Measurements from ENCODE around the gene USP32. TPM values are rescaled to one million over a fixed set of nuclear protein-coding genes. Genes with fewer than 3 reads are reported as not detected.
"Not testable (repeated sequence)": the region's sequence is repeated elsewhere in the genome, so short reads cannot be mapped to it uniquely, and the experiment has no call there.

Gene USP32
- 48.3 and 57.9 TPM in 2 replicates for total RNA-seq
- 29.9 TPM for polyA plus RNA-seq (2012)

- peak; percentile 99 for DNase-seq (ENCODE audit: low read depth)
Measured at GRCh38 chr17:60392042-60392844, at the start of gene USP32. Gene USP32 (minus strand): TSS chr17:60392133. CDS start chr17:60391939, 194 bp downstream.

GRCh38 chr17:60439501-60439900 lies 47.6 kb upstream of the USP32 start:
- no peak for DNase-seq (ENCODE audit: low read depth)

DNA sequence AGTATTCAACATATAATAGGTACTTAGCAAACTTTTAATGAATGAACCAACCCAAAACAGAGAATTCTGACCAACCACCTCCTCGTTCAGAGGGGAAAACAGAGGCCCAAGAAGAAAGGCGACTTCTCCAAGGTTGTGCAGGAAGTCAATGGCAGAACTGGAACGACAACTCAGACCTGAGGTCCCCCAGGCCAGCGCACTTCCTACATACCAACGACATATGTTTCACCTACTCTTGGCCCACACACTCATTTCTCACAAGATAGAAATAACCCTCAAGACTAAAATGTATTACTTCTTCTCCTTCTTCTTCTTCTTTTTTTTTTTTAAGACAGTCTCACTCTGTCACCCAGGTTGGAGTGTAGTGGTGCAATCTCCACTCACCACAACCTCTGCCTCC lies 44.7 kb upstream of the USP32 start:
- DNase-seq (ENCODE audit: low read depth) = no peak

DNA sequence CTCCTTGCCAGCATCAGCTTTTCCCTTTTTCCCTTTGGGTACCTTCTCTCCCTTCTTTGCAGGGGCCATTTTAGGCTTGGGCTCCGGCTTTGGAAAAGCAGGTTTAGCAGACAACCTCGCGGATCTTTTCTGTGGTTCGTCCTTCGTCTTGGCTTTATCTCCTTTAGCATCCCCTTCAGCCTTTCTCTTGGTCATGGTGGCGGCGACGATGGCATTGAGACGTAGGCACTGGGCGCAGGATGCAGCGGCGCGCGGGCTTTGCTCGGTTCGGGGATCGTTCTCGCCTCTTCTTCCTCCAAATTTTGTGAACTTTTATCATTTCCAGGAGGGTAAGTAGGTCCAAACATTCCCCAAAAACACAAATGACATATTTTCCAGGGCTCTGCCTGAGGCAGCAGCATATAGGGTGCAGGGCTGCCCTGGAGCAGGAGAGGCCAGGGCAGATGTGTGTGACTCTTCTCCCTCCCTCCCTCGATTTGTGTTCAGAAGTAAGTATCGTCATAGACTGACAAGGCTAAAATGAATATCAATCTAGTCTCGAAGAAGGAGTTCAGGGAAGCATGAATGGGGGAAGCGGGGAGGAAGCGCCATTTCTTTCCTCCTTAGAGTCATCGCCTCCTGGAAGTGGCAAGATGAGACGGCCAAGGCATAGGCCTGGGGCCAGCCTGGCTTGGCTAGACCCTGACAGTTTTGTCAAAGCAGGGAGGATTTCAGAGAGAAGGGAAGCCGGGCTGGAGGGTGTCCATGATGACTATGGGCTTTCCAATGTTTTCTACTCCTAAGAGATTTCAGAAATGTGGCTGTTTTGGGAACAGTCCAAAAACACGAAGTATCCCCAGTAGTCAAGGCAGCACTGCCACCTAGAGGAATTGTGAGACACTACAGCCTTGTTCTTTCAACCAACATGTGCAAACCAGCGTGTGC lies 43.6 kb upstream of the USP32 start:
- DNase-seq (ENCODE audit: low read depth) = peak; percentile 89

- DNase-seq (ENCODE audit: low read depth) = not testable (repeated sequence)
Measured at GRCh38 chr17:60433021-60433997, 41.4 kb upstream of the USP32 start.

GRCh38 chr17:60430561-60430960 lies 38.6 kb upstream of the USP32 start:
- DNase-seq (ENCODE audit: low read depth) = not testable (repeated sequence)

GRCh38 chr17:60428491-60428890 lies 36.6 kb upstream of the USP32 start:
- not testable (repeated sequence) for DNase-seq (ENCODE audit: low read depth)

DNA sequence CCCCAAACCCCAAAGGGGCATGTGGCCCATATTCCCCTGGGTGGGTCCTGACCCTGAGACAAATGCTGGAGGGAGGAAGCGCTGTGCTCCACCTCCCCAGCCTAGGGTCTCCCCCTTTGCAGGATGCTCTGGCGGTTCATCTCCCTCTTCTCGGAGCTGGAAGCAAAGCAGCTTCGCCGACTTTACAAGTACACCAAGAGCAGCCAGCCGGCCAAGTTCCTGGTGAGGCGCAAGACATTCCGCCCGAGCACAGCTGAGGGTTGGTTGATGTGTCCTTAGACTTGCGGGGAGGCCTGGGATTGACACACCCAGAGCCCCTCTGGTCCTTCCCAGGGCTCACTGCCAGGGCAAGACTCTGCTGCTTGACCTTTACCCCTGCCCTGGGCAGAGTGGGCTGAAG lies 34.7 kb upstream of the USP32 start:
- no peak for DNase-seq (ENCODE audit: low read depth)

- no peak for DNase-seq (ENCODE audit: low read depth)
Measured at GRCh38 chr17:60425626-60426025, 33.7 kb upstream of the USP32 start.

GRCh38 chr17:60423865-60424264 lies 31.9 kb upstream of the USP32 start:
- no peak for DNase-seq (ENCODE audit: low read depth)

DNA sequence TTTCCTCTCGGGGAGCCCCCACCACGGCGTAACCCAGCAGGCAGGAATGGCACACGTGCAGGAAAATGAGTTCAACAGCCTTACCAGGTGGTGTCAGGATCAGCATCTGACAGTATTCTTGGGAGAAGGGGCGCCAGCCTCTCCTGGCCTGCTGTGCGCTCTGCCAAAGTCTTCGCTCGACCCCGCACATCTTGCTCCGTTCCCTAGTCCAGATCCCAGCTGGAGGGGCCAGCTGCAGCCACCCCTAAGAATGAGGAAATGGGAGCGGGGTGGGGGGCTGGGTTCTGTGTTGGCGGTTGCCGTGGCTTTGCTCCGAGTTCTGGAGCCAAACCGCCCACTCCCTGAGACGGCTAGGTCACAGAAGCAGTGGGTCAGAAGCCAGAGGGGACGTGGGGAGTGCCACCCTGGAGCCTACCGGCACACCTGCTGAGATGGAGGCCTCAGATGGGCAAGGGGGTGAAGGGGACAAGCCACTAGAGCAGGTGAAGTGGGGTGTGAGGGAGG lies 30.3 kb upstream of the USP32 start, which contains the start of gene CHCT1:
Gene CHCT1, plus strand, starts transcription at position 328 of the 504 bp plus-strand sequence. Its CDS starts 104 bp downstream, at position 432.
- no peak for DNase-seq (ENCODE audit: low read depth)

DNA sequence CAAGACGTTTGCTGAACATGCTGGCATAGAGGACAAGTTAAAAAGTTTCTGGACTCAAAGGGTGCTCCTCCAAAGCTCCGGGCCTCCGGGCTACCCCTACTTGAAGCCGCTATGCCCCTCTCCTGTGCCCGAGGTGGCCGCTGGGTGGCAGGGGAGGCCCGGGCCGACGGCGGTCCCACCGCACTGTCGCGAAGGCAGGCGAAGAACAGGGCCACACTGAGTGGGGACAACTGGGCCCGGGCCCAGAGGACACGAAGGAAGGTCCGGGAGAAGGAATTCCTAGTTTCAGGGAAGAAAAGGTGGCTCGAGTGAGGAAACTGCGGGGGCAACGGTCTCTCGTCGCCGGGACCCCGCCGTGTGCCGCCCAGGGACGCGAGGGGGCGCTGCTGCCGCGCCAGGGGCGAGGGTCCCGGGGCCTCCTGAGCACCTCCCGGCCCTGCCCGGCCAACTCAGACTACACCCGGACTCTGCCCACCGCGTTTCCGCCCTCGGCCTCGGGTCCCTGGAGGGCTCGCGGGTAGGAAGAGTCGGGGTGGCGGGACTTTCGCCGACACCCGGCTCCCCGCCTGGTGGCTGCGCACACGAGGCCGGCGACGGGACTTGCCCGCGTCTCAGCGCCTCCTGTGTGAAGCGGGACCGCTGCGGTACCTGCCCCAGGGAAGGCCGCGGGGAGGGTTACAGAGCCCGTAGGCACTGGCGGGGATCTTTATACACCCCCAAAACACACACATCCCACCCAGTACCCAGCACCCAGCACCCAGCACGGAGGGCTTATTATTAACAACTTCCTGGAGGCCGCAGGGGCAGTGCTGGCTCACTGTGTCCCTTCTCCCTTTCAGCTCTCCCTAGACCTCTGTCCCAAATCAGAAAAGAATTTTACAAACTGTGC lies 29.6 kb upstream of the USP32 start:
- DNase-seq (ENCODE audit: low read depth) = peak; percentile 61

- not testable (repeated sequence) for DNase-seq (ENCODE audit: low read depth)
Measured at GRCh38 chr17:60419875-60420274, 27.9 kb upstream of the USP32 start.

DNA sequence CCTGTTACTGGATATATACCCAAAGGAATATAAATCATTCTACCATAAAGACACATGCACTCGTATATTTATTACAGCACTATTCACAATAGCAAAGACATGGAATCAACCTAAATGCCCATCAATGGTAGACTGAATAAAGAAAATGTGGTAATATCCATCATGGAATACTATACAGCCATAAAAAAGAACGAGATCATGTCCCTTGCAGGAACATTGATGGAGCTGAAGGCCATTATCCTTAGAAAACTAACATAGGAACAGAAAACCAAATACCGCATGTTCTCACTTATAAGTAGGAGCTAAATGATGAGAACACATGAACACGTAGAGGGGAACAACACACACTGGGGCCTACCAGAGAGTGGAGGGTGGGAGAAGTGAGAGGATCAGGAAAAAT lies 27.1 kb upstream of the USP32 start:
- not testable (repeated sequence) for DNase-seq (ENCODE audit: low read depth)

GRCh38 chr17:60416368-60416925 lies 24.5 kb upstream of the USP32 start:
- no peak for DNase-seq (ENCODE audit: low read depth)

DNA sequence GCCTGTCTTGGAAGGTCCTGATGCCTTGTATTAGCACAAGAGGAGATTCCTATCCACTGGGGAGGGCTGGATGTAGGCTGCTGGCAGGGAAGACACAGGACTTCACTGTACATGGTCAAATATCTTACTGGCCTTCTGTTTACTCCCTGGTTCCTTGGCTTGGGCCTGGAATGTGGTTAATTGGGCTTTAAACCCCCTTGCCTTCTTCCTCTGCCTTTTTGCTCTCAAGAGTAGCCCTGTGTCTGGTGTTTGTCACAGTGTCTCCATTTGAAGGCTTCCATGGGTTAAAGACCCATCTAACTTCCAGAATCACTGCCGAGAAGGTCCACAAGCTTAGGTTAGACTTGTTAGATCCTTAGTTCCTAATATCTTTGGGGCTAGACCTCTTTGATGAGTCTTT lies 23.2 kb upstream of the USP32 start:
- DNase-seq (ENCODE audit: low read depth) = no peak

- DNase-seq (ENCODE audit: low read depth) = no peak
Measured at GRCh38 chr17:60412701-60413100, 20.8 kb upstream of the USP32 start.

- DNase-seq (ENCODE audit: low read depth) = no peak
Measured at GRCh38 chr17:60410001-60410400, 18.1 kb upstream of the USP32 start.

DNA sequence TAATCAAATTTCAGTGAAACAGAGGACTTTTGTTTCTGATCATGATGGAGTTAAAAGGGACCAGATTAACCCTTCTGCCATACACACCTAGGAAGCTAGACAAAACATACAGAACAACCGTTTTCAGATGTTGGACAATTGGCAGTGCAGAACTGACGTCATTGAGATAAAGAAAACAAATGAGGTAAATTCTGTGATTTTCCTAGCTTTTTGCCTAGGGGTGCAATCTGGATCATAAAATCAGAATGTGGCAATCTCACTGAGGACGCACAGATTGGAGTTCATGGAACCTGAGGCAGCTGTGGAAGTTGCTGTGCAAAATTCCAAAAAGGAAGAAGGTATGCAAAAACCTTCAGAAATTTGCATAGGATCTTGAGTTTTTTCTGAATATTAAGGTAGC lies 15.0 kb upstream of the USP32 start:
- no peak for DNase-seq (ENCODE audit: low read depth)

Measured in myocyte (in vitro differentiated cells).